H9 (cell line): ENCODE measurements around the gene HK3. TPM values are rescaled to one million over a fixed set of nuclear protein-coding genes. Genes with fewer than 3 reads are reported as not detected.

Experiments used
- DNase-seq: peaks from one replicate; pipeline ENCODE4 v3.0.0-alpha.2; 2017
- H2AFZ ChIP-seq: one replicate; pipeline ENCODE4 v1.6.1; 2013; ENCODE audit warnings: mild to moderate bottlenecking, low read length, control low read depth, moderate library complexity
- H2AK5ac ChIP-seq: 2 replicates; pipeline ENCODE4 v1.6.1; 2013; ENCODE audit warnings: low read length, control low read depth, mixed read lengths; ENCODE audit not compliant: insufficient read length
- H2BK120ac ChIP-seq: one replicate; pipeline ENCODE4 v1.6.1; 2013; ENCODE audit warnings: low read depth, mild to moderate bottlenecking, low read length, control low read depth, inconsistent platforms; ENCODE audit not compliant: poor library complexity, severe bottlenecking
- H2BK12ac ChIP-seq: 2 replicates; pipeline ENCODE4 v1.6.1; 2013; ENCODE audit warnings: low read length, control low read depth, mixed read lengths, low read depth; ENCODE audit not compliant: insufficient read length
- H2BK15ac ChIP-seq: 2 replicates; pipeline ENCODE4 v1.6.1; 2013; ENCODE audit warnings: low read depth, low read length, control low read depth
- H2BK20ac ChIP-seq: one replicate; pipeline ENCODE4 v1.6.1; 2013; ENCODE audit warnings: low read depth, mild to moderate bottlenecking, low read length, control low read depth, inconsistent platforms; ENCODE audit not compliant: poor library complexity, severe bottlenecking
- H2BK5ac ChIP-seq: 2 replicates; pipeline ENCODE4 v1.6.1; 2013; ENCODE audit warnings: low read length, control low read depth, mixed read lengths; ENCODE audit not compliant: insufficient read length
- H3K14ac ChIP-seq: 2 replicates; pipeline ENCODE4 v1.6.1; 2013; ENCODE audit warnings: low read length, control low read depth; ENCODE audit not compliant: insufficient read depth
- H3K18ac ChIP-seq: 2 replicates; pipeline ENCODE4 v1.6.1; 2013; ENCODE audit warnings: low read depth, mild to moderate bottlenecking, mixed read lengths, low read length, control low read depth; ENCODE audit not compliant: insufficient read length
- H3K23ac ChIP-seq: 2 replicates; pipeline ENCODE4 v1.6.1; 2013; ENCODE audit warnings: low read length, control low read depth, mixed read lengths, low read depth; ENCODE audit not compliant: insufficient read length
- H3K23me2 ChIP-seq: 2 replicates; pipeline ENCODE4 v1.6.1; 2013; ENCODE audit warnings: low read depth, mild to moderate bottlenecking, mixed read lengths, low read length, control low read depth; ENCODE audit not compliant: insufficient read length, poor library complexity, severe bottlenecking
- H3K27ac ChIP-seq: 2 replicates; pipeline ENCODE4 v1.5.1; 2013; ENCODE audit warnings: low read length, control low read depth, mixed read lengths, low read depth; ENCODE audit not compliant: insufficient read length
- H3K27me3 ChIP-seq: 2 replicates; pipeline ENCODE4 v1.6.1; 2013; ENCODE audit warnings: low read length, control low read depth, inconsistent platforms; ENCODE audit not compliant: insufficient read depth
- H3K4ac ChIP-seq: 2 replicates; pipeline ENCODE4 v1.6.1; 2013; ENCODE audit warnings: low read depth, mild to moderate bottlenecking, control low read depth, inconsistent platforms, low read length, moderate library complexity
- H3K4me1 ChIP-seq: 2 replicates; pipeline ENCODE4 v1.6.1; 2013; ENCODE audit warnings: low read length, control low read depth, inconsistent platforms; ENCODE audit not compliant: insufficient read depth
- H3K4me2 ChIP-seq: 2 replicates; pipeline ENCODE4 v1.6.1; 2013; ENCODE audit warnings: low read length, control low read depth, mixed read lengths; ENCODE audit not compliant: insufficient read length, insufficient read depth
- H3K56ac ChIP-seq: 2 replicates; pipeline ENCODE4 v1.6.1; 2013; ENCODE audit warnings: low read depth, mild to moderate bottlenecking, mixed read lengths, low read length, control low read depth; ENCODE audit not compliant: insufficient read length
- H3K79me1 ChIP-seq: 2 replicates; pipeline ENCODE4 v1.6.1; 2013; ENCODE audit warnings: low read depth, mild to moderate bottlenecking, moderate library complexity, low read length, control low read depth, inconsistent platforms; ENCODE audit not compliant: insufficient read depth, poor library complexity, severe bottlenecking
- H3K79me2 ChIP-seq: 2 replicates; pipeline ENCODE4 v1.6.1; 2013; ENCODE audit warnings: low read length, control low read depth, inconsistent platforms; ENCODE audit not compliant: insufficient read depth
- H3K9ac ChIP-seq: 2 replicates; pipeline ENCODE4 v1.6.1; 2013; ENCODE audit warnings: low read length, control low read depth, mixed read lengths; ENCODE audit not compliant: insufficient read length; ENCODE audit errors: extremely low read depth
- H3K9me3 ChIP-seq: one replicate; pipeline ENCODE4 v1.6.1; 2013; ENCODE audit warnings: low read depth, low read length, inconsistent platforms; ENCODE audit not compliant: control insufficient read depth
- H3T11ph ChIP-seq: one replicate; pipeline ENCODE4 v1.6.1; 2013; ENCODE audit warnings: mild to moderate bottlenecking, low read length, control low read depth, inconsistent platforms
- H4K20me1 ChIP-seq: one replicate; pipeline ENCODE4 v1.6.1; 2013; ENCODE audit not compliant: control insufficient read depth, insufficient read length, insufficient read depth
- H4K5ac ChIP-seq: 2 replicates; pipeline ENCODE4 v1.6.1; 2013; ENCODE audit warnings: low read depth, mild to moderate bottlenecking, mixed read lengths, low read length, control low read depth; ENCODE audit not compliant: insufficient read length
- H4K8ac ChIP-seq: replicated peaks from 2 replicates; pipeline ENCODE4 v1.6.1; 2013; ENCODE audit warnings: low read length, control low read depth, mixed read lengths, low read depth; ENCODE audit not compliant: insufficient read length
- H4K91ac ChIP-seq: 2 replicates; pipeline ENCODE4 v1.6.1; 2013; ENCODE audit warnings: low read depth, mild to moderate bottlenecking, moderate library complexity, mixed read lengths, low read length, control low read depth; ENCODE audit not compliant: insufficient read length
- H3K27ac Mint-ChIP-seq, 3 experiments: 2 replicates in 2 of 3; 3 replicates in 1 of 3; pipeline ENCODE4 v1.8.0; 2020 to 2021; ENCODE audit warnings: mixed read lengths in 3 of 3, mild to moderate bottlenecking in 1 of 3, moderate library complexity in 1 of 3
- H3K27me3 Mint-ChIP-seq: 2 replicates; pipeline ENCODE4 v1.8.0; 2021; ENCODE audit warnings: low read depth, mild to moderate bottlenecking, moderate library complexity, mixed read lengths
- H3K36me3 Mint-ChIP-seq, 3 experiments: 2 replicates in 2 of 3; 3 replicates in 1 of 3; pipeline ENCODE4 v1.8.0; 2020 to 2021; ENCODE audit warnings: low read depth in 3 of 3, mixed read lengths in 3 of 3; ENCODE audit not compliant: insufficient read depth in 1 of 3
- H3K4me1 Mint-ChIP-seq, 2 experiments: 2 replicates each; pipeline ENCODE4 v1.8.0; 2020; ENCODE audit warnings: mixed read lengths in 2 of 2
- H3K4me3 Mint-ChIP-seq, 2 experiments: 2 replicates in 1 of 2; 3 replicates in 1 of 2; pipeline ENCODE4 v1.8.0; 2020 to 2021; ENCODE audit warnings: mild to moderate bottlenecking in 2 of 2, mixed read lengths in 2 of 2, moderate library complexity in 1 of 2
- H3K9me3 Mint-ChIP-seq, 2 experiments: 2 replicates in 1 of 2; 3 replicates in 1 of 2; pipeline ENCODE4 v1.8.0; 2020; ENCODE audit warnings: mild to moderate bottlenecking in 2 of 2, mixed read lengths in 2 of 2, moderate library complexity in 1 of 2
- WGBS: extraction: QIAGEN DNeasy Blood & Tissue Kit; methylation state at CpG from one replicate; pipeline ENCODE4 v1.1.7; 2013; ENCODE audit warnings: missing lambda C conversion rate, low lambda C conversion rate, mixed read lengths; ENCODE audit not compliant: insufficient read length; ENCODE audit errors: extremely low coverage; 5-methylcytosine and 5-hydroxymethylcytosine counted together
- total RNA-seq: library from RNA; stranded (reverse); gene quantifications from 2 replicates; pipeline ENCODE4 v1.2.1, GENCODE V29; 2021
- TF ChIP-seq, protein P1 (sequence below): fragments of 200-600 bp; sonication (generic); conservative IDR thresholded peaks from 3 replicates; pipeline ENCODE4 v1.8.0; 2021; ENCODE audit warnings: antibody characterized with exemption, mild to moderate bottlenecking

HK3 gene
- total RNA-seq, 1 experiment from 2014 or later = not detected

DNA sequence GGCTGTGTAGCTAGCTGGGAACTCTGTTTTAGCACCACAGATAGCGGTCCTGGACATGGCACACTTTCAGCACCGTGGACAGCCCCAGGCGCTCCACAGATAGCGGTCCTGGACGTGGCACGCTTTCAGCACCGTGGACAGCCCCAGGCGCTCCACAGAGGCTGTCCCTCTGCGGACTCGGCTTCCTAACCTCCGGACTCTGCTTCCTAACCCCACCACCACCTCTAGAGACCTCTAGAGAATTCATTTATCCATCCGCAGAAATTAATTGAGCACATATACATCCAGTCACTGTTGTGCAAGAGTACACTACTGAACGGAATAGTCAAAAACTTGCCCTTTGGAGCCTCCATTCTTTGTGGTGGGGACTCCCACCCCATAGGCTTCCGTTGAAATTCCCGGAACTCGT lies 61.4 kb downstream of the HK3 start:
- Histone ChIP-seq H2AFZ (no peak overlapping the region), H3K79me2 (no peaks in the 10 kb centered on the region), H2BK15ac (no peak overlapping the region), H3K4me2 (no peak overlapping the region), H3K4me1 (no peaks in the 10 kb centered on the region), H3K27ac (no peak overlapping the region), H2BK20ac (no peak overlapping the region), H3K23ac (no peak overlapping the region), H3K9me3 (no peaks in the 10 kb centered on the region), H2BK5ac (no peak overlapping the region), H4K20me1 (no peaks in the 10 kb centered on the region), H3K4ac (no peak overlapping the region), H4K8ac (no peak overlapping the region), H2AK5ac (no peak overlapping the region), H3T11ph (no peak overlapping the region), H3K14ac (no peak overlapping the region), H3K79me1 (no peaks in the 10 kb centered on the region), H3K27me3 (no peaks in the 10 kb centered on the region; the same call in 1 of the 2 replicates), H4K5ac (no peak overlapping the region), H4K91ac (no peak overlapping the region), H2BK120ac (no peak overlapping the region), H3K9ac (no peak overlapping the region), H3K56ac (no peak overlapping the region), H3K18ac (no peak overlapping the region), H2BK12ac (no peak overlapping the region), H3K23me2 (no peaks in the 10 kb centered on the region)
- Mint-ChIP-seq H3K4me3 (no peak overlapping the region; a peak in 1 of 5 replicates), H3K27me3 (peaks cover 66% of the 10 kb centered on the region), H3K9me3 (no peaks in the 10 kb centered on the region; a peak in 1 of 5 replicates), H3K27ac (no peak overlapping the region), H3K36me3 (no peaks in the 10 kb centered on the region), H3K4me1 (peaks cover 13 to 25% of the 10 kb centered on the region in 2 experiments)
- no CpG with 5 or more reads among the region's 16 CpGs for WGBS
- peak; percentile 92 for DNase-seq
- TF ChIP-seq, protein P1, sequence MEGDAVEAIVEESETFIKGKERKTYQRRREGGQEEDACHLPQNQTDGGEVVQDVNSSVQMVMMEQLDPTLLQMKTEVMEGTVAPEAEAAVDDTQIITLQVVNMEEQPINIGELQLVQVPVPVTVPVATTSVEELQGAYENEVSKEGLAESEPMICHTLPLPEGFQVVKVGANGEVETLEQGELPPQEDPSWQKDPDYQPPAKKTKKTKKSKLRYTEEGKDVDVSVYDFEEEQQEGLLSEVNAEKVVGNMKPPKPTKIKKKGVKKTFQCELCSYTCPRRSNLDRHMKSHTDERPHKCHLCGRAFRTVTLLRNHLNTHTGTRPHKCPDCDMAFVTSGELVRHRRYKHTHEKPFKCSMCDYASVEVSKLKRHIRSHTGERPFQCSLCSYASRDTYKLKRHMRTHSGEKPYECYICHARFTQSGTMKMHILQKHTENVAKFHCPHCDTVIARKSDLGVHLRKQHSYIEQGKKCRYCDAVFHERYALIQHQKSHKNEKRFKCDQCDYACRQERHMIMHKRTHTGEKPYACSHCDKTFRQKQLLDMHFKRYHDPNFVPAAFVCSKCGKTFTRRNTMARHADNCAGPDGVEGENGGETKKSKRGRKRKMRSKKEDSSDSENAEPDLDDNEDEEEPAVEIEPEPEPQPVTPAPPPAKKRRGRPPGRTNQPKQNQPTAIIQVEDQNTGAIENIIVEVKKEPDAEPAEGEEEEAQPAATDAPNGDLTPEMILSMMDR = no peak
